ENCODE measurements around the gene MYO7A. TPM values are rescaled to one million over a fixed set of nuclear protein-coding genes. Genes with fewer than 3 reads are reported as not detected.

Gene MYO7A
- total and polyA plus RNA-seq, 2 experiments from 2014 or later, result 1.8 to 5.4 TPM

GRCh38 chr11:77253690-77254089, 125.6 kb downstream of the MYO7A start (continued):
- no peak for TF ChIP-seq ZNF462 (CRISPR knock-in tag; IDR thresholded peaks at IDR 0.05)
- TF ChIP-seq, protein P1, sequence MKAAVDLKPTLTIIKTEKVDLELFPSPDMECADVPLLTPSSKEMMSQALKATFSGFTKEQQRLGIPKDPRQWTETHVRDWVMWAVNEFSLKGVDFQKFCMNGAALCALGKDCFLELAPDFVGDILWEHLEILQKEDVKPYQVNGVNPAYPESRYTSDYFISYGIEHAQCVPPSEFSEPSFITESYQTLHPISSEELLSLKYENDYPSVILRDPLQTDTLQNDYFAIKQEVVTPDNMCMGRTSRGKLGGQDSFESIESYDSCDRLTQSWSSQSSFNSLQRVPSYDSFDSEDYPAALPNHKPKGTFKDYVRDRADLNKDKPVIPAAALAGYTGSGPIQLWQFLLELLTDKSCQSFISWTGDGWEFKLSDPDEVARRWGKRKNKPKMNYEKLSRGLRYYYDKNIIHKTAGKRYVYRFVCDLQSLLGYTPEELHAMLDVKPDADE (IDR thresholded peaks at IDR 0.05), result no peak
- TF ChIP-seq STAT1 (IDR thresholded peaks at IDR 0.05; ENCODE audit: unreplicated experiment), result no peak
- TF ChIP-seq, protein P2, sequence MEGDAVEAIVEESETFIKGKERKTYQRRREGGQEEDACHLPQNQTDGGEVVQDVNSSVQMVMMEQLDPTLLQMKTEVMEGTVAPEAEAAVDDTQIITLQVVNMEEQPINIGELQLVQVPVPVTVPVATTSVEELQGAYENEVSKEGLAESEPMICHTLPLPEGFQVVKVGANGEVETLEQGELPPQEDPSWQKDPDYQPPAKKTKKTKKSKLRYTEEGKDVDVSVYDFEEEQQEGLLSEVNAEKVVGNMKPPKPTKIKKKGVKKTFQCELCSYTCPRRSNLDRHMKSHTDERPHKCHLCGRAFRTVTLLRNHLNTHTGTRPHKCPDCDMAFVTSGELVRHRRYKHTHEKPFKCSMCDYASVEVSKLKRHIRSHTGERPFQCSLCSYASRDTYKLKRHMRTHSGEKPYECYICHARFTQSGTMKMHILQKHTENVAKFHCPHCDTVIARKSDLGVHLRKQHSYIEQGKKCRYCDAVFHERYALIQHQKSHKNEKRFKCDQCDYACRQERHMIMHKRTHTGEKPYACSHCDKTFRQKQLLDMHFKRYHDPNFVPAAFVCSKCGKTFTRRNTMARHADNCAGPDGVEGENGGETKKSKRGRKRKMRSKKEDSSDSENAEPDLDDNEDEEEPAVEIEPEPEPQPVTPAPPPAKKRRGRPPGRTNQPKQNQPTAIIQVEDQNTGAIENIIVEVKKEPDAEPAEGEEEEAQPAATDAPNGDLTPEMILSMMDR (conservative IDR thresholded peaks at IDR 0.05; ENCODE audit: low read depth in 2 of 2), result no peak
- no peak for TF ChIP-seq POLR2AphosphoS5 (IDR thresholded peaks at IDR 0.05; ENCODE audit: low read depth)
- TF ChIP-seq, protein P3, sequence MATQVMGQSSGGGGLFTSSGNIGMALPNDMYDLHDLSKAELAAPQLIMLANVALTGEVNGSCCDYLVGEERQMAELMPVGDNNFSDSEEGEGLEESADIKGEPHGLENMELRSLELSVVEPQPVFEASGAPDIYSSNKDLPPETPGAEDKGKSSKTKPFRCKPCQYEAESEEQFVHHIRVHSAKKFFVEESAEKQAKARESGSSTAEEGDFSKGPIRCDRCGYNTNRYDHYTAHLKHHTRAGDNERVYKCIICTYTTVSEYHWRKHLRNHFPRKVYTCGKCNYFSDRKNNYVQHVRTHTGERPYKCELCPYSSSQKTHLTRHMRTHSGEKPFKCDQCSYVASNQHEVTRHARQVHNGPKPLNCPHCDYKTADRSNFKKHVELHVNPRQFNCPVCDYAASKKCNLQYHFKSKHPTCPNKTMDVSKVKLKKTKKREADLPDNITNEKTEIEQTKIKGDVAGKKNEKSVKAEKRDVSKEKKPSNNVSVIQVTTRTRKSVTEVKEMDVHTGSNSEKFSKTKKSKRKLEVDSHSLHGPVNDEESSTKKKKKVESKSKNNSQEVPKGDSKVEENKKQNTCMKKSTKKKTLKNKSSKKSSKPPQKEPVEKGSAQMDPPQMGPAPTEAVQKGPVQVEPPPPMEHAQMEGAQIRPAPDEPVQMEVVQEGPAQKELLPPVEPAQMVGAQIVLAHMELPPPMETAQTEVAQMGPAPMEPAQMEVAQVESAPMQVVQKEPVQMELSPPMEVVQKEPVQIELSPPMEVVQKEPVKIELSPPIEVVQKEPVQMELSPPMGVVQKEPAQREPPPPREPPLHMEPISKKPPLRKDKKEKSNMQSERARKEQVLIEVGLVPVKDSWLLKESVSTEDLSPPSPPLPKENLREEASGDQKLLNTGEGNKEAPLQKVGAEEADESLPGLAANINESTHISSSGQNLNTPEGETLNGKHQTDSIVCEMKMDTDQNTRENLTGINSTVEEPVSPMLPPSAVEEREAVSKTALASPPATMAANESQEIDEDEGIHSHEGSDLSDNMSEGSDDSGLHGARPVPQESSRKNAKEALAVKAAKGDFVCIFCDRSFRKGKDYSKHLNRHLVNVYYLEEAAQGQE (IDR thresholded peaks at IDR 0.05; ENCODE audit: unreplicated experiment), result no peak
- TF ChIP-seq ZNF331 (CRISPR knock-in tag; IDR thresholded peaks at IDR 0.05; ENCODE audit: low read depth), result no peak
- TF ChIP-seq EZH2phosphoT487 (IDR thresholded peaks at IDR 0.05; ENCODE audit: unreplicated experiment), result no peak
- TF ChIP-seq NANOG (IDR thresholded peaks at IDR 0.05; ENCODE audit: borderline replicate concordance), result no peak
